ENCODE results near the gene ZCWPW2.

The ZCWPW2 gene

GRCh38 chr3:28502397-28502937, 153.9 kb downstream of the ZCWPW2 start:
- H3K36me3 ChIP-seq: no peaks in the 10 kb centered on the region
- no peak for TF ChIP-seq CTCF (IDR thresholded peaks at IDR 0.05)
- no peaks in the 10 kb centered on the region for H3K4me1 ChIP-seq (ENCODE audit: control insufficient read depth in 1 of 2, insufficient read depth in 1 of 2, low read depth in 1 of 2, low read length in 1 of 2)

GRCh38 chr3:28504976-28505375, 156.5 kb downstream of the ZCWPW2 start:
- no peak for TF ChIP-seq CTCF (IDR thresholded peaks at IDR 0.05)
- no peaks in the 10 kb centered on the region for H3K36me3 ChIP-seq
- H3K4me1 ChIP-seq (ENCODE audit: control insufficient read depth in 1 of 2, insufficient read depth in 1 of 2, low read depth in 1 of 2, low read length in 1 of 2): no peaks in the 10 kb centered on the region
- H3K9me3 ChIP-seq: no peaks in the 10 kb centered on the region
- no peaks in the 10 kb centered on the region for H3K27me3 ChIP-seq
- no peak overlapping the region for H3K27ac ChIP-seq
- H3K4me3 ChIP-seq (ENCODE audit: low read depth in 1 of 2, low read length in 1 of 2): no peak overlapping the region

More at GRCh38 chr3:28502397-28502937, 153.9 kb downstream of the ZCWPW2 start:
- H3K9me3 ChIP-seq: no peaks in the 10 kb centered on the region
- H3K27ac ChIP-seq: no peak overlapping the region
- no peak overlapping the region for H3K4me3 ChIP-seq (ENCODE audit: low read depth in 1 of 2, low read length in 1 of 2)
- H3K27me3 ChIP-seq: no peaks in the 10 kb centered on the region

- no peaks in the 10 kb centered on the region for H3K27me3 ChIP-seq
- H3K4me1 ChIP-seq (ENCODE audit: control insufficient read depth in 1 of 2, insufficient read depth in 1 of 2, low read depth in 1 of 2, low read length in 1 of 2): no peaks in the 10 kb centered on the region
- TF ChIP-seq CTCF (IDR thresholded peaks at IDR 0.05): no peak
- H3K36me3 ChIP-seq: no peaks in the 10 kb centered on the region
- no peak overlapping the region for H3K4me3 ChIP-seq (ENCODE audit: low read depth in 1 of 2, low read length in 1 of 2)
- H3K27ac ChIP-seq: no peak overlapping the region
- no peaks in the 10 kb centered on the region for H3K9me3 ChIP-seq
Observed at GRCh38 chr3:28521663-28522062, 173.1 kb downstream of the ZCWPW2 start.

- Histone ChIP-seq H3K36me3 (no peaks in the 10 kb centered on the region), H3K4me3 (ENCODE audit: low read depth in 1 of 2, low read length in 1 of 2) (no peak overlapping the region), H3K27me3 (no peaks in the 10 kb centered on the region), H3K4me1 (ENCODE audit: control insufficient read depth in 1 of 2, insufficient read depth in 1 of 2, low read depth in 1 of 2, low read length in 1 of 2) (no peaks in the 10 kb centered on the region), H3K27ac (no peak overlapping the region), H3K9me3 (no peaks in the 10 kb centered on the region)
- TF ChIP-seq CTCF (IDR thresholded peaks at IDR 0.05): no peak
Observed at GRCh38 chr3:28542351-28542750, 193.8 kb downstream of the ZCWPW2 start.

- H3K9me3 ChIP-seq: no peaks in the 10 kb centered on the region
- H3K36me3 ChIP-seq: no peaks in the 10 kb centered on the region
- H3K27ac ChIP-seq: no peak overlapping the region
- TF ChIP-seq CTCF (IDR thresholded peaks at IDR 0.05): no peak
- H3K4me1 ChIP-seq (ENCODE audit: control insufficient read depth in 1 of 2, insufficient read depth in 1 of 2, low read depth in 1 of 2, low read length in 1 of 2): no peaks in the 10 kb centered on the region
- H3K4me3 ChIP-seq (ENCODE audit: low read depth in 1 of 2, low read length in 1 of 2): no peak overlapping the region
- H3K27me3 ChIP-seq: no peaks in the 10 kb centered on the region
Observed at GRCh38 chr3:28544236-28544635, 195.7 kb downstream of the ZCWPW2 start.

GRCh38 chr3:28544831-28545230, 196.3 kb downstream of the ZCWPW2 start:
- no peak overlapping the region for H3K27ac ChIP-seq
- H3K27me3 ChIP-seq: no peaks in the 10 kb centered on the region
- H3K36me3 ChIP-seq: no peaks in the 10 kb centered on the region
- H3K4me1 ChIP-seq (ENCODE audit: control insufficient read depth in 1 of 2, insufficient read depth in 1 of 2, low read depth in 1 of 2, low read length in 1 of 2): no peaks in the 10 kb centered on the region
- H3K9me3 ChIP-seq: no peaks in the 10 kb centered on the region
- no peak overlapping the region for H3K4me3 ChIP-seq (ENCODE audit: low read depth in 1 of 2, low read length in 1 of 2)
- no peak for TF ChIP-seq CTCF (IDR thresholded peaks at IDR 0.05)

Measured in neutrophil (primary cell).